Measurements from ENCODE around the gene KCND3. TPM values are rescaled to one million over a fixed set of nuclear protein-coding genes. Genes with fewer than 3 reads are reported as not detected.

KCND3 gene
- total RNA-seq, 1 donor from 2014 or later: under 0.01 TPM

DNA sequence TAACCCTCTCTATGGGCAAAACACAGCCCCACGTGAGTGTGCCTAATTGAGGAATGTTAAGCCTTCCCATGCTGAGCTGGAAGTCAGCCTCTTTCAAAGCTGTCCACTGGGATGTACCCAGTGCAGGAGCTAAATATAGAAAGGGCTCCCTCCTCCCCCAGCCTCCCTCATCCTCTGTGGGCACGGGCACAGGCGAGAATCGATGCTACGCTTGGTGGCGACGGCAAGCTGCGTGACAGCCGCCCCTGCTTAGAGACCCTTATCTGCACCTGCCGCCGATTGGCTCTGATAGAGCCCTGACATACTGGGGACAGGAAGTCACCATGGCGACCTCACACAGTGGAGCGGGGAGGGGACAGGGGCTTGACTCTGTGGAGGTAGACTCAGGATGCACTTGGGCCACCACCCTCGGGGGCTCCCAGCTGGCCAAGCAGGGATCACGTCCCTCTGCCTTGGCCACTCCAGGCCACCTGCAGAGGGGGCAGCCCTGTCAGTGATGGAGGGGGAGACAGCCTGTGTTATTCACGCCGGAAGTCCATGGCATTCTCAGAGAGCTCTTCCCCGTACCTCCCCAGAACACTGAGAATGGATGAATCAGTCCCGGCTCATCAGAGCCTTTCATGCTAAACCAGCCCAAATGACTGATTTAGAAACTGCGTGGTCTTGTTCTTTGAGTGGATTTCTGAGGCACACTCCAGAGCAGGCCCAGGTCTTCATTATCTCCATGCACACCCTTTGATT is 84.8 kb downstream of the KCND3 start:
- no peak for DNase-seq (ENCODE audit: low read depth)
- TF ChIP-seq, protein P1, sequence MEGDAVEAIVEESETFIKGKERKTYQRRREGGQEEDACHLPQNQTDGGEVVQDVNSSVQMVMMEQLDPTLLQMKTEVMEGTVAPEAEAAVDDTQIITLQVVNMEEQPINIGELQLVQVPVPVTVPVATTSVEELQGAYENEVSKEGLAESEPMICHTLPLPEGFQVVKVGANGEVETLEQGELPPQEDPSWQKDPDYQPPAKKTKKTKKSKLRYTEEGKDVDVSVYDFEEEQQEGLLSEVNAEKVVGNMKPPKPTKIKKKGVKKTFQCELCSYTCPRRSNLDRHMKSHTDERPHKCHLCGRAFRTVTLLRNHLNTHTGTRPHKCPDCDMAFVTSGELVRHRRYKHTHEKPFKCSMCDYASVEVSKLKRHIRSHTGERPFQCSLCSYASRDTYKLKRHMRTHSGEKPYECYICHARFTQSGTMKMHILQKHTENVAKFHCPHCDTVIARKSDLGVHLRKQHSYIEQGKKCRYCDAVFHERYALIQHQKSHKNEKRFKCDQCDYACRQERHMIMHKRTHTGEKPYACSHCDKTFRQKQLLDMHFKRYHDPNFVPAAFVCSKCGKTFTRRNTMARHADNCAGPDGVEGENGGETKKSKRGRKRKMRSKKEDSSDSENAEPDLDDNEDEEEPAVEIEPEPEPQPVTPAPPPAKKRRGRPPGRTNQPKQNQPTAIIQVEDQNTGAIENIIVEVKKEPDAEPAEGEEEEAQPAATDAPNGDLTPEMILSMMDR (IDR thresholded peaks at IDR 0.05; ENCODE audit: insufficient read depth, low read length, poor library complexity, severe bottlenecking): no peak
- H3K4me3 ChIP-seq (ENCODE audit: low read depth, low read length): no peak overlapping the region

GRCh38 chr1:111903871-111904449 is 85.5 kb downstream of the KCND3 start:
- no peaks in the 10 kb centered on the region for H3K36me3 ChIP-seq (ENCODE audit: control insufficient read depth, insufficient read depth, low read length)
- TF ChIP-seq, protein P1 (IDR thresholded peaks at IDR 0.05; ENCODE audit: insufficient read depth, low read length, poor library complexity, severe bottlenecking): no peak
- H3K27me3 ChIP-seq (ENCODE audit: control insufficient read depth, insufficient read depth, low read length): no peaks in the 10 kb centered on the region
- H3K4me3 ChIP-seq (ENCODE audit: low read depth, low read length): no peak overlapping the region
- DNase-seq (ENCODE audit: low read depth): no peak

More for the DNA sequence above, 84.8 kb downstream of the KCND3 start:
- H3K27me3 ChIP-seq (ENCODE audit: control insufficient read depth, insufficient read depth, low read length): no peaks in the 10 kb centered on the region
- no peaks in the 10 kb centered on the region for H3K36me3 ChIP-seq (ENCODE audit: control insufficient read depth, insufficient read depth, low read length)

DNA sequence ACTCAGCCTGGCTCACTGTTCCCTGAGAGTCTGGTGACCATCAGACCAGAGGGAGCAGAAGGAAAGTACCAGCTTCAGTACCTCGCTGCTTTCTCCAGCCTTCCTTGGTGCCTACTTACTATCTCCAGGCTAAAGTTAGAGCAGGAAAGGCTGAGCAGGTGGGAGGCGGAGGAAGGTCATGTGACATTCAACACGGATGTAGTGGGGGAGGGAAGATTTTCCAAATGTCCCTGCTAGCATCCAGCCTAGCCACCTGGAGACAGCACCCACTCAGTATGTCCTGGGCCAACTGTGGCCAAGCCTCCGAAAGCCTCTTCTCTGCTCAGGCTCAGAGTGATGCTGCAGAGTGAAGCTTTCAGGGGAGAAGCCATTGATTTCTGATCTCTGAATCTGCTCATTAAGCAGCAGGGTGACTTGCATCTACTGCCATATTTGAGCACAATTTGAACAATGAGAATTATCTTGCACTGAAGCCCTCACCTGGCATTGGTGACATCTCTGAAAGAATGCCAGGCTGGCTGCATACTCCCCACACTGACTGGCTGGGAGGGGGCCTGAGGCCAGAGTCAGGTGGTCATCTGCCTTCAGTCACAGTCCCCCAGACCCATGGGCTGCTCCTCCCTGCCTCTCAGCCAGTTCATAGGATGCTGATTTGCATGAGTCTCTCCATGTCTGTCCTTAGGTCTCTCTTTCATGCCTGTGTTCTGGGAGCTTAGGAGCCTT is 86.2 kb downstream of the KCND3 start:
- DNase-seq (ENCODE audit: low read depth): no peak
- Histone ChIP-seq H3K27me3 (ENCODE audit: control insufficient read depth, insufficient read depth, low read length) (no peaks in the 10 kb centered on the region), H3K36me3 (ENCODE audit: control insufficient read depth, insufficient read depth, low read length) (no peaks in the 10 kb centered on the region), H3K4me3 (ENCODE audit: low read depth, low read length) (no peak overlapping the region)
- TF ChIP-seq, protein P1 (IDR thresholded peaks at IDR 0.05; ENCODE audit: insufficient read depth, low read length, poor library complexity, severe bottlenecking): no peak

GRCh38 chr1:111895469-111895868 is 94.0 kb downstream of the KCND3 start:
- DNase-seq (ENCODE audit: low read depth): no peak
- Histone ChIP-seq H3K36me3 (ENCODE audit: control insufficient read depth, insufficient read depth, low read length) (no peaks in the 10 kb centered on the region), H3K4me3 (ENCODE audit: low read depth, low read length) (no peak overlapping the region), H3K27me3 (ENCODE audit: control insufficient read depth, insufficient read depth, low read length) (no peaks in the 10 kb centered on the region)
- TF ChIP-seq, protein P1 (IDR thresholded peaks at IDR 0.05; ENCODE audit: insufficient read depth, low read length, poor library complexity, severe bottlenecking): no peak

GRCh38 chr1:111895017-111895416 is 94.5 kb downstream of the KCND3 start:
- no peaks in the 10 kb centered on the region for H3K27me3 ChIP-seq (ENCODE audit: control insufficient read depth, insufficient read depth, low read length)
- H3K4me3 ChIP-seq (ENCODE audit: low read depth, low read length): no peak overlapping the region
- DNase-seq (ENCODE audit: low read depth): no peak
- TF ChIP-seq, protein P1 (IDR thresholded peaks at IDR 0.05; ENCODE audit: insufficient read depth, low read length, poor library complexity, severe bottlenecking): no peak
- no peaks in the 10 kb centered on the region for H3K36me3 ChIP-seq (ENCODE audit: control insufficient read depth, insufficient read depth, low read length)

All from kidney epithelial cell (primary cell).